K562 (cell line): ENCODE results near the gene DGCR6L. TPM values are rescaled to one million over a fixed set of nuclear protein-coding genes. Genes with fewer than 3 reads are reported as not detected.
"Not testable (repeated sequence)": the region's sequence is repeated elsewhere in the genome, so short reads cannot be mapped to it uniquely, and the experiment has no call there.

Source experiments
- ATAC-seq: fragments of 200-7000 bp; cut with Tn5 transposase; 3 replicates; pipeline ENCODE4 v1.9.1; 2020; ENCODE audit warnings: moderate library complexity
- BruUV-seq: library from RNA; stranded (reverse); fragments of 400-500 nt; replicated peaks from 2 replicates; lab custom pipeline; 2021; lab: Mats Ljungman, UMichigan
- CTCF ChIA-PET: fragments of 300-600 bp; formaldehyde crosslinking; extraction: SDS; loops from one replicate; lab custom pipeline; 2021; ENCODE audit warnings: low intra/inter-chr PET ratio; lab: Yijun Ruan, JAX
- POLR2A ChIA-PET: fragments of 300-600, 350-650 bp; sonication (Branson Sonifier 250); formaldehyde crosslinking; extraction: SDS; loops from one replicate; lab custom pipeline; 2021; ENCODE audit warnings: antibody characterized with exemption, inconsistent platforms; lab: Yijun Ruan, JAX
- DNase-seq, 4 experiments: peaks; one replicate each; pipeline versions ENCODE4 v3.0.0 to v3.0.0-alpha.2; 2011 to 2018; ENCODE audit warnings: low spot score in 3 of 4, mixed read lengths in 3 of 4; ENCODE audit errors: extremely low read depth in 1 of 4
- FAIRE-seq: peaks from 2 replicates; lab custom pipeline; 2011; peaks lifted over from hg19 to GRCh38; lab: Jason Lieb, UNC
- H2AFZ ChIP-seq: 2 replicates; pipeline ENCODE4 v1.6.0; 2011; ENCODE audit warnings: low read depth, low read length, control low read depth, inconsistent platforms
- H3K27ac ChIP-seq: fragments of 200-600 bp; 3 replicates; pipeline ENCODE4 v1.8.0; 2011; ENCODE audit warnings: low read depth, mild to moderate bottlenecking, control low read depth, inconsistent platforms, low read length, moderate library complexity, mixed read lengths; ENCODE audit errors: extremely low read depth
- H3K27me3 ChIP-seq, 2 experiments: fragments of 300-600 bp in 1 of 2; 2 replicates in 1 of 2; 3 replicates in 1 of 2; pipeline versions ENCODE4 v1.6.0 to v1.8.0; 2011; ENCODE audit warnings: inconsistent platforms in 2 of 2, low read length in 2 of 2, mild to moderate bottlenecking in 1 of 2, mixed read lengths in 1 of 2, moderate library complexity in 1 of 2; ENCODE audit not compliant: control insufficient read depth in 2 of 2, insufficient read depth in 2 of 2
- H3K36me3 ChIP-seq: fragments of 300-600 bp; 3 replicates; pipeline ENCODE4 v1.8.0; 2011; ENCODE audit warnings: mild to moderate bottlenecking, low read length, inconsistent platforms; ENCODE audit not compliant: control insufficient read depth, insufficient read depth
- H3K4me1 ChIP-seq, 2 experiments: fragments of 200-600 bp in 1 of 2; replicated peaks in 1 of 2; 2 replicates in 1 of 2; 3 replicates in 1 of 2; pipeline versions ENCODE4 v1.5.1 to v1.8.0; 2011; ENCODE audit warnings: inconsistent platforms in 2 of 2, low read length in 2 of 2, mild to moderate bottlenecking in 1 of 2, mixed read lengths in 1 of 2, moderate library complexity in 1 of 2; ENCODE audit not compliant: control insufficient read depth in 2 of 2, insufficient read depth in 2 of 2
- H3K4me2 ChIP-seq: 2 replicates; pipeline ENCODE4 v1.6.1; 2011; ENCODE audit warnings: low read length, control low read depth, inconsistent platforms, mixed read lengths; ENCODE audit not compliant: insufficient read depth
- H3K4me3 ChIP-seq: fragments of 200-600 bp; sonication (generic), shearing (Covaris generic); 2 replicates; pipeline ENCODE4 v1.5.1; 2016; ENCODE audit warnings: control low read depth, inconsistent platforms
- H3K79me2 ChIP-seq: fragments of 200-600 bp; 3 replicates; pipeline ENCODE4 v1.8.0; 2011; ENCODE audit warnings: low read length, inconsistent platforms; ENCODE audit not compliant: control insufficient read depth, insufficient read depth
- H3K9ac ChIP-seq, 2 experiments: 2 replicates each; pipeline versions ENCODE4 v1.6.0 to v1.6.1; 2011; ENCODE audit warnings: low read depth in 2 of 2, low read length in 2 of 2, control low read depth in 1 of 2, inconsistent platforms in 1 of 2, mild to moderate bottlenecking in 1 of 2, mixed read lengths in 1 of 2; ENCODE audit not compliant: insufficient read depth in 1 of 2
- H3K9me1 ChIP-seq: one replicate; pipeline ENCODE4 v1.6.0; 2011; ENCODE audit warnings: inconsistent platforms, mild to moderate bottlenecking, low read length, moderate library complexity; ENCODE audit not compliant: control insufficient read depth, insufficient read depth
- H3K9me3 ChIP-seq: replicated peaks from 2 replicates; pipeline ENCODE4 v1.5.1; 2011; ENCODE audit warnings: low read depth, low read length, inconsistent platforms; ENCODE audit not compliant: control insufficient read depth, insufficient read depth
- H4K20me1 ChIP-seq: replicated peaks from 2 replicates; pipeline ENCODE4 v1.6.1; 2011; ENCODE audit warnings: low read length, inconsistent platforms, mixed read lengths; ENCODE audit not compliant: control insufficient read depth, insufficient read depth
- CTCF ChIP-seq, 3 experiments: IDR thresholded peaks in 2 of 3; conservative IDR thresholded peaks in 1 of 3; 2 replicates each; pipeline ENCODE4 v1.5.1; 2011 to 2012; ENCODE audit warnings: low read length in 3 of 3, mild to moderate bottlenecking in 3 of 3, control low read depth in 2 of 3, improper control_type of control experiment in 1 of 3, inconsistent platforms in 1 of 3, low read depth in 1 of 3, mixed read lengths in 1 of 3, moderate library complexity in 1 of 3; ENCODE audit not compliant: insufficient read depth in 2 of 3
- JUND ChIP-seq, 2 experiments: IDR thresholded peaks; 2 replicates in 1 of 2; 3 replicates in 1 of 2; pipeline ENCODE4 v1.6.1; 2011; ENCODE audit warnings: borderline replicate concordance in 2 of 2, low read depth in 2 of 2, low read length in 2 of 2, improper control_type of control experiment in 1 of 2, missing biosample characterization in 1 of 2, missing genetic modification characterization in 1 of 2, missing genetic modification reagents in 1 of 2
- MAFK ChIP-seq: IDR thresholded peaks from 2 replicates; pipeline ENCODE4 v1.6.1; 2011; ENCODE audit warnings: low read length, improper control_type of control experiment
- MAX ChIP-seq: sonication (generic); formaldehyde crosslinking; IDR thresholded peaks from 2 replicates; pipeline ENCODE4 v1.9.0; 2022; ENCODE audit warnings: mild to moderate bottlenecking, missing genetic modification reagents
- MYC ChIP-seq, 2 experiments: fragments of 250-450 bp in 1 of 2; sonication (Bioruptor Pico) in 1 of 2; IDR thresholded peaks; 2 replicates each; pipeline versions ENCODE4 v1.5.1 to v1.6.1; 2012 to 2021; ENCODE audit warnings: low read depth in 2 of 2, borderline replicate concordance in 1 of 2, improper control_type of control experiment in 1 of 2, low read length in 1 of 2, mild to moderate bottlenecking in 1 of 2, moderate library complexity in 1 of 2
- RAD21 ChIP-seq, 2 experiments: fragments of 250-450 bp in 1 of 2; fragments of 450-650 bp in 1 of 2; sonication (Bioruptor Pico) in 1 of 2; formaldehyde crosslinking in 1 of 2; IDR thresholded peaks in 1 of 2; conservative IDR thresholded peaks in 1 of 2; 2 replicates each; pipeline versions ENCODE4 v1.4.0 to v1.8.0; 2020 to 2022; ENCODE audit warnings: mild to moderate bottlenecking in 2 of 2, moderate library complexity in 1 of 2
- SETDB1 ChIP-seq: IDR thresholded peaks from one replicate; pipeline ENCODE4 v1.6.1; 2012; ENCODE audit warnings: low read length, control low read depth, inconsistent platforms
- SMC3 ChIP-seq: conservative IDR thresholded peaks from 2 replicates; pipeline ENCODE4 v1.6.1; 2011; ENCODE audit warnings: low read depth, low read length, improper control_type of control experiment; ENCODE audit not compliant: insufficient read depth
- STAT6 ChIP-seq: sonication (generic); formaldehyde crosslinking; IDR thresholded peaks from 2 replicates; pipeline ENCODE4 v1.8.1; 2023; ENCODE audit warnings: mild to moderate bottlenecking, missing genetic modification reagents
- THRB ChIP-seq: fragments of 450-650 bp; formaldehyde crosslinking; conservative IDR thresholded peaks from 2 replicates; pipeline ENCODE4 v1.4.0; 2022; ENCODE audit warnings: mild to moderate bottlenecking, missing genetic modification characterization
- WGBS: fragments of 100-300 bp; shearing (Covaris generic); methylation state at CpG from one replicate; pipeline ENCODE4 v1.1.6; 2016; ENCODE audit warnings: low coverage, mixed read lengths; ENCODE audit not compliant: insufficient coverage; ENCODE audit errors: missing lambda C conversion rate; 5-methylcytosine and 5-hydroxymethylcytosine counted together
- in situ Hi-C: fragments of 300-500 bp; cut with MboI; formaldehyde crosslinking; loops from 4 replicates; pipeline ENCODE4 v1.15.0; 2018; ENCODE audit warnings: inconsistent platforms, mixed read lengths
- intact Hi-C: fragments of 100-400 bp; cut with micrococcal nuclease; formaldehyde crosslinking; loops from 2 replicates; pipeline ENCODE4 v1.14.2; 2022
- polyA plus RNA-seq, 8 experiments: library from polyadenylated mRNA; depleted of rRNA in 4 of 8; stranded (reverse) in 5 of 8; unstranded in 3 of 8; fragments of >200 nt; fragmentation: Nextera tagmentation in 2 of 8; fragmentation: Illumina TruSeq in 1 of 8; extraction: Ambion mirVana in 2 of 8; extraction: Trizol in 1 of 8; gene quantifications; 2 replicates each; pipeline versions ENCODE4 v1.2.1 to v1.2.3, GENCODE V29; 2011 to 2014; ENCODE audit warnings: inconsistent platforms in 1 of 8, missing spikeins in 1 of 8
- total RNA-seq, 7 experiments: library from RNA; depleted of rRNA in 6 of 7; stranded (reverse); fragments of >200 nt in 6 of 7; fragmentation: Illumina TruSeq in 2 of 7; extraction: Trizol in 2 of 7; gene quantifications; 2 replicates each; pipeline versions ENCODE4 v1.2.1 to v1.2.3, GENCODE V29; 2011 to 2021; ENCODE audit warnings: low replicate concordance in 1 of 7

DGCR6L gene
- total and polyA plus RNA-seq, 9 of the 15 experiments (the other 6 are each of a cell fraction or from before 2014, with no cell fraction given): 3.6 to 151 (median 51.0) TPM

DNA sequence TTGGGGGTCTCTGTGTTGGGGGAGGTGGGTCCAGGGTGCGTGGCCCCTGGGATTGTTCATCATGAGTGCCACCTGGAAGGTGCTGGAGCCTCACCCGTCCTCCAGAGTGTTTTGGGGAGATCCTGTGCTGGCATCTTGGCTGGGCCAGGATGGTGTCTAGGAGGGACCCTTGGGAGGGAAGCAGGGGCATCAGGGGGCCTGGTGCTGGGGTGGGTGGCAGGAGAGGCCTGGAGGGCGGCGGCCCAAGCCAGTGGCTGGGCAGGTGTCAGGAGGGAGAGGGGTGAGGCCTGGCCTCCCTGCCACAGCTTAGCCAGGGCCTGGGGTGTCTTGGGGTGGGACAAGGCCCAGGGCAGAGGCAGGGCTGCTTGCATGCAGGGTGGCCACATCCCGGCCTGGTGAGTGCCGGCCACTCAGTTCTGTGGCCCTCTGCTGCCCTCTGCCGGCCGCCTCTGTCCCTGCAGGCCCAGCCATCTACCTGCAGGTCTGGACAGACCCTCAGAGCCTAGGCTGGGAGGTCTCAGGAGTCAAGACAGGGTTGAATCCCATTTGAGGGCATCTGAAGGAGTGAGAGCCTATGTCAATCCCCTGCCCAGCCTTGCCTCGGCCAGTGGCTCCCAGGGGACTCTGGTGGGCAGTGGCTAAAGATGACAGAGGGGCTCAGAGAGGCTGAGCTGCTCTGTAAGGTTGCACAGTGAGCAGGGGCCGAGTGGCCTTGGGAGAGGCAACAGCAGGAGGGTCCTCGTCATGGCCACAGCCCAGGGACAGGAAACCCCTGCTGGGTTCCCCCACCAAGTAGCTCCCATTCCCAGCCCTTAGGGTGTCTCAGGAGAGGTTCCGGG lies 34.2 kb downstream of the DGCR6L start:
- Histone ChIP-seq H3K27me3 (peaks cover 22 to 67% of the 10 kb centered on the region in 2 experiments), H4K20me1 (peaks cover 39% of the 10 kb centered on the region), H3K4me1 (peaks cover 0 to 23% of the 10 kb centered on the region in 2 experiments; a peak in 1 of 5 replicates)
- POLR2A ChIA-PET: interaction anchor here (0.6 to 1.3 kb wide), 4 partner anchors 62 to 135 kb away, joined by 3 to 4 read pairs (median 3); partner anchors contain the start of gene CCDC188
- FAIRE-seq: peak; percentile 92
- ATAC-seq: peak; percentile 93
- not testable (repeated sequence) for H3K27ac ChIP-seq; H3K9me1 ChIP-seq; H2AFZ ChIP-seq; H3K4me2 ChIP-seq; H3K4me3 ChIP-seq; H3K36me3 ChIP-seq; BruUV-seq; H3K9me3 ChIP-seq; H3K79me2 ChIP-seq; H3K9ac ChIP-seq; TF ChIP-seq MYC (CRISPR knock-in tag; IDR thresholded peaks at IDR 0.05; ENCODE audit: borderline replicate concordance, low read depth); JUND (tag; IDR thresholded peaks at IDR 0.05; ENCODE audit: borderline replicate concordance, low read depth, low read length)
- peak; percentile 94 to 97 (median 96) for DNase-seq
- in situ Hi-C loops (loop anchor here (5.0 kb wide), 1 partner anchor 1333 kb away; no protein-coding TSS in a partner anchor), intact Hi-C loops (loop anchor here (1.0 kb wide), 1 partner anchor 128 kb away; no protein-coding TSS in a partner anchor)
- CTCF ChIA-PET: interaction anchor here (0.6 to 4.8 kb wide), 9 partner anchors 13 to 567 kb away, joined by 3 to 126 read pairs (median 3); partner anchors contain the start of genes KLHL22 and RTN4R
- WGBS: 6% methylated on average over 12 of the region's 12 CpGs
- TF ChIP-seq CTCF (IDR thresholded peaks at IDR 0.05 in 2 of 3, conservative IDR thresholded peaks at IDR 0.05 in 1 of 3; ENCODE audit: insufficient read depth in 2 of 3, low read depth in 1 of 3, low read length in 3 of 3) (peak; percentile 98 to 100 (median 99)), THRB (CRISPR knock-in tag) (0 out of 2 replicates have a peak, but pooled peaks have one; percentile 24), MYC (IDR thresholded peaks at IDR 0.05; ENCODE audit: low read depth, low read length) (peak; percentile 61), JUND (IDR thresholded peaks at IDR 0.05; ENCODE audit: borderline replicate concordance, low read depth, low read length) (peak; percentile 68), MAFK (0 out of 2 replicates have a peak, but pooled peaks have one; percentile 3), MAX (CRISPR knock-in tag) (peak; percentile 50; the same call in 1 of the 2 replicates), SETDB1 (peak; percentile 44), SMC3 (peak; percentile 100), STAT6 (peak; percentile 96), RAD21 (CRISPR knock-in tag; conservative IDR thresholded peaks at IDR 0.05 in 1 of 2, IDR thresholded peaks at IDR 0.05 in 1 of 2) (peak; percentile 99 to 100)
